ENCODE results near the gene SSH2. TPM values are rescaled to one million over a fixed set of nuclear protein-coding genes. Genes with fewer than 3 reads are reported as not detected.

The SSH2 gene
- total RNA-seq, 1 experiment from 2014 or later: 14.6 TPM

- TF ChIP-seq CTCF (conservative IDR thresholded peaks at IDR 0.05): no peak
- no CpG with 5 or more reads among the region's 4 CpGs for WGBS (ENCODE audit: extremely low coverage, insufficient read length, low lambda C conversion rate)
Observed at GRCh38 chr17:29650396-29650795, 279.6 kb downstream of the SSH2 start.

More at GRCh38 chr17:29650396-29650795, 279.6 kb downstream of the SSH2 start:
- no peaks in the 10 kb centered on the region for H3K4me1 ChIP-seq (ENCODE audit: insufficient read depth, low read length)
- no peak overlapping the region for H3K4me2 ChIP-seq (ENCODE audit: insufficient read depth, insufficient read length, low read length)
- Mint-ChIP-seq H3K4me1 (no peaks in the 10 kb centered on the region), H3K9me3 (no peaks in the 10 kb centered on the region), H3K27me3 (ENCODE audit: low read depth) (no peaks in the 10 kb centered on the region), H3K27ac (no peak overlapping the region), H3K4me3 (no peak overlapping the region), H3K36me3 (ENCODE audit: insufficient read depth in 1 of 3, low read depth in 3 of 3) (no peaks in the 10 kb centered on the region)
- H2BK12ac ChIP-seq (ENCODE audit: insufficient read length, low read depth, low read length): no peak overlapping the region
- no peak overlapping the region for H4K5ac ChIP-seq (ENCODE audit: insufficient read length, low read depth, low read length)
- no peak overlapping the region for H2BK120ac ChIP-seq (ENCODE audit: low read depth, low read length, poor library complexity, severe bottlenecking)
- H2BK20ac ChIP-seq (ENCODE audit: low read depth, low read length, poor library complexity, severe bottlenecking): no peak overlapping the region
- no peak overlapping the region for H3K9ac ChIP-seq (ENCODE audit: extremely low read depth, insufficient read length, low read length)
- H3K79me1 ChIP-seq (ENCODE audit: insufficient read depth, low read depth, low read length, poor library complexity, severe bottlenecking): no peaks in the 10 kb centered on the region
- H3K27ac ChIP-seq (ENCODE audit: insufficient read length, low read depth, low read length): no peak overlapping the region
- no peak overlapping the region for H2BK15ac ChIP-seq (ENCODE audit: low read depth, low read length)
- H3K14ac ChIP-seq (ENCODE audit: insufficient read depth, low read length): no peak overlapping the region
- H3K27me3 ChIP-seq (ENCODE audit: insufficient read depth, low read length): no peaks in the 10 kb centered on the region
- H2AK5ac ChIP-seq (ENCODE audit: insufficient read length, low read length): no peak overlapping the region
- H4K8ac ChIP-seq (replicated peaks; ENCODE audit: insufficient read length, low read depth, low read length): no peak overlapping the region
- H3K9me3 ChIP-seq (ENCODE audit: control insufficient read depth, low read depth, low read length): no peaks in the 10 kb centered on the region
- H3K23me2 ChIP-seq (ENCODE audit: insufficient read length, low read depth, low read length, poor library complexity, severe bottlenecking): no peaks in the 10 kb centered on the region
- H2AFZ ChIP-seq (ENCODE audit: low read length): no peak overlapping the region
- no peak overlapping the region for H3K23ac ChIP-seq (ENCODE audit: insufficient read length, low read depth, low read length)
- no peak overlapping the region for H3T11ph ChIP-seq (ENCODE audit: low read length)
- H4K91ac ChIP-seq (ENCODE audit: insufficient read length, low read depth, low read length): no peak overlapping the region
- no peaks in the 10 kb centered on the region for H4K20me1 ChIP-seq (ENCODE audit: control insufficient read depth, insufficient read depth, insufficient read length)
- no peaks in the 10 kb centered on the region for H3K79me2 ChIP-seq (ENCODE audit: insufficient read depth, low read length)
- no peak overlapping the region for H3K18ac ChIP-seq (ENCODE audit: insufficient read length, low read depth, low read length)
- no peak overlapping the region for H3K56ac ChIP-seq (ENCODE audit: insufficient read length, low read depth, low read length)
- no peak overlapping the region for H3K4ac ChIP-seq (ENCODE audit: low read depth, low read length)
- no peak for DNase-seq
- no peak overlapping the region for H2BK5ac ChIP-seq (ENCODE audit: insufficient read length, low read length)

Measured in H9 (cell line).